Testis (tissue), 3 donors: ENCODE data around the gene SEMA4D. TPM values are rescaled to one million over a fixed set of nuclear protein-coding genes. Genes with fewer than 3 reads are reported as not detected.

Experiments used
- DNase-seq: peaks from one replicate; pipeline ENCODE4 v3.0.0-alpha.2; 2019
- H3K27ac ChIP-seq, 2 donors: fragments of 200-600 bp; sonication (generic); one replicate each; pipeline ENCODE4 v1.5.1; 2019
- H3K27me3 ChIP-seq: fragments of 200-600 bp; sonication (generic); one replicate; pipeline ENCODE4 v1.5.1; 2019
- H3K36me3 ChIP-seq: fragments of 200-600 bp; sonication (generic); one replicate; pipeline ENCODE4 v1.5.1; 2017; ENCODE audit warnings: low read depth; ENCODE audit errors: missing control alignments
- H3K4me1 ChIP-seq: fragments of 200-600 bp; sonication (generic); one replicate; pipeline ENCODE4 v1.5.1; 2019
- H3K4me3 ChIP-seq, 2 donors: fragments of 200-600 bp; sonication (generic); one replicate each; pipeline ENCODE4 v1.5.1; 2017 to 2019
- H3K9me3 ChIP-seq: fragments of 200-600 bp; sonication (generic); one replicate; pipeline ENCODE4 v1.5.1; 2017
- CTCF ChIP-seq, 3 experiments: fragments of 450-650 bp in 2 of 3; fragments of 200-600 bp in 1 of 3; sonication (generic) in 1 of 3; IDR thresholded peaks; one replicate each; pipeline ENCODE4 v1.5.1; 2016 to 2019; ENCODE audit warnings: antibody characterized with exemption in 3 of 3, mild to moderate bottlenecking in 2 of 3, moderate library complexity in 1 of 3
- POLR2A ChIP-seq: fragments of 450-650 bp; IDR thresholded peaks from one replicate; pipeline ENCODE4 v1.6.1; 2017; ENCODE audit warnings: antibody characterized with exemption, mild to moderate bottlenecking, moderate library complexity
- WGBS, 2 donors: methylation state at CpG; one replicate each; pipeline ENCODE4 v1.1.5; 2018; 5-methylcytosine and 5-hydroxymethylcytosine counted together
- intact Hi-C: fragments of 100-400 bp; cut with DNase I; formaldehyde crosslinking; loops from one replicate; pipeline ENCODE4 v1.15.1; 2023; ENCODE audit warnings: low total_unique reads
- polyA plus RNA-seq: library from polyadenylated mRNA; stranded (reverse); fragments of 350-450 nt; fragmentation: Illumina TruSeq; extraction: RNeasy Lipid Tissue Mini Kit (QIAGEN cat#74804); gene quantifications from one replicate; pipeline ENCODE4 v1.2.3, GENCODE V29; 2014; ENCODE audit warnings: low read depth, low replicate concordance; ENCODE audit not compliant: insufficient read depth
- total RNA-seq, 2 donors: library from RNA; depleted of rRNA; stranded (reverse); fragments of >200 nt; gene quantifications; one replicate each; pipeline ENCODE4 v1.2.3, GENCODE V29; 2016

Gene SEMA4D
- total and polyA plus RNA-seq, 3 donors from 2014 or later: 26.2 to 53.1 (median 38.7) TPM

GRCh38 chr9:89531766-89532165 is 33.9 kb upstream of the SEMA4D start:
- 95 to 98% methylated on average over 4 of the region's 4 CpGs for WGBS, 2 donors
- Histone ChIP-seq H3K4me3 (no peak overlapping the region), H3K9me3 (no peaks in the 10 kb centered on the region), H3K4me1 (no peaks in the 10 kb centered on the region), H3K36me3 (no peaks in the 10 kb centered on the region), H3K27ac (no peak overlapping the region), H3K27me3 (no peaks in the 10 kb centered on the region)
- DNase-seq: no peak
- intact Hi-C loops: no loop called here
- no peak for TF ChIP-seq CTCF (IDR thresholded peaks at IDR 0.05)
- no peak for TF ChIP-seq POLR2A

- DNase-seq: no peak
- 94 to 97% methylated on average over 5 to 6 of the region's 6 CpGs for WGBS, 2 donors
- no peak overlapping the region for H3K27ac ChIP-seq
- no peak overlapping the region for H3K4me3 ChIP-seq
- intact Hi-C loops: no loop called here
- TF ChIP-seq CTCF (IDR thresholded peaks at IDR 0.05) (no peak), POLR2A (no peak)
- H3K27me3 ChIP-seq: no peaks in the 10 kb centered on the region
- H3K9me3 ChIP-seq: no peaks in the 10 kb centered on the region
- no peaks in the 10 kb centered on the region for H3K4me1 ChIP-seq
- no peaks in the 10 kb centered on the region for H3K36me3 ChIP-seq
Observed at GRCh38 chr9:89530726-89531125, 32.8 kb upstream of the SEMA4D start.

- no peak overlapping the region for H3K4me3 ChIP-seq
- H3K27ac ChIP-seq: no peak overlapping the region
- H3K27me3 ChIP-seq: no peaks in the 10 kb centered on the region
- intact Hi-C loops: no loop called here
- 70 to 74% methylated on average over 5 of the region's 5 CpGs for WGBS, 2 donors
- DNase-seq: no peak
- TF ChIP-seq POLR2A: no peak
- no peak for TF ChIP-seq CTCF (IDR thresholded peaks at IDR 0.05)
- no peaks in the 10 kb centered on the region for H3K9me3 ChIP-seq
- H3K4me1 ChIP-seq: peaks cover 7% of the 10 kb centered on the region
- no peaks in the 10 kb centered on the region for H3K36me3 ChIP-seq
Observed at GRCh38 chr9:89529243-89530035, 31.5 kb upstream of the SEMA4D start.

GRCh38 chr9:89528540-89528939 is 30.6 kb upstream of the SEMA4D start:
- intact Hi-C loops: no loop called here
- no peaks in the 10 kb centered on the region for H3K36me3 ChIP-seq
- no peaks in the 10 kb centered on the region for H3K9me3 ChIP-seq
- no peaks in the 10 kb centered on the region for H3K27me3 ChIP-seq
- 74 to 91% methylated on average over 5 to 6 of the region's 6 CpGs for WGBS, 2 donors
- no peak overlapping the region for H3K4me3 ChIP-seq
- TF ChIP-seq CTCF (IDR thresholded peaks at IDR 0.05) (no peak), POLR2A (no peak)
- H3K27ac ChIP-seq: no peak overlapping the region
- DNase-seq: no peak
- H3K4me1 ChIP-seq: peaks cover 13% of the 10 kb centered on the region

GRCh38 chr9:89528131-89528530 is 30.2 kb upstream of the SEMA4D start:
- no peaks in the 10 kb centered on the region for H3K36me3 ChIP-seq
- H3K4me3 ChIP-seq: no peak overlapping the region
- 88 to 95% methylated on average over 5 of the region's 5 CpGs for WGBS, 2 donors
- no peak for DNase-seq
- intact Hi-C loops: no loop called here
- H3K4me1 ChIP-seq: peaks cover 13% of the 10 kb centered on the region
- H3K27ac ChIP-seq: no peak overlapping the region
- no peak for TF ChIP-seq CTCF (IDR thresholded peaks at IDR 0.05)
- TF ChIP-seq POLR2A: no peak
- no peaks in the 10 kb centered on the region for H3K27me3 ChIP-seq
- H3K9me3 ChIP-seq: no peaks in the 10 kb centered on the region
